HEK293T (cell line): ENCODE data around the gene TSPAN1.
"Not testable (repeated sequence)": the region's sequence is repeated elsewhere in the genome, so short reads cannot be mapped to it uniquely, and the experiment has no call there.

Source experiments
- ELF4 ChIP-seq: fragments of 450-650 bp; IDR thresholded peaks from 2 replicates; pipeline ENCODE4 v1.6.1; 2017; ENCODE audit warnings: antibody characterized with exemption
- FOXK2 ChIP-seq: fragments of 450-650 bp; IDR thresholded peaks from 2 replicates; pipeline ENCODE4 v1.6.1; 2016; ENCODE audit warnings: mild to moderate bottlenecking
- NFRKB ChIP-seq: fragments of 450-650 bp; IDR thresholded peaks from 2 replicates; pipeline ENCODE4 v1.6.1; 2016; ENCODE audit warnings: mild to moderate bottlenecking, moderate library complexity
- PKNOX1 ChIP-seq: fragments of 450-650 bp; IDR thresholded peaks from 2 replicates; pipeline ENCODE4 v1.6.1; 2016
- SP1 ChIP-seq: fragments of 450-650 bp; IDR thresholded peaks from 2 replicates; pipeline ENCODE4 v1.6.1; 2017
- SUZ12 ChIP-seq: fragments of 450-650 bp; IDR thresholded peaks from 2 replicates; pipeline ENCODE4 v1.6.1; 2016; ENCODE audit warnings: mild to moderate bottlenecking
- TARDBP ChIP-seq: fragments of 450-650 bp; IDR thresholded peaks from 2 replicates; pipeline ENCODE4 v1.6.1; 2016

- TF ChIP-seq SP1, FOXK2, PKNOX1, TARDBP, NFRKB, ELF4, SUZ12: not testable (repeated sequence)
Measured at GRCh38 chr1:46231231-46231630, 56.3 kb downstream of the TSPAN1 start.
